ENCODE data around the gene SERPINA1.

Gene SERPINA1

GRCh38 chr14:94382716-94383596, 5.4 kb downstream of the SERPINA1 start:
- no peak for DNase-seq (ENCODE audit: low read depth)

- no peak for DNase-seq (ENCODE audit: low read depth)
Measured at GRCh38 chr14:94382099-94382715, 6.2 kb downstream of the SERPINA1 start.

- no peak for DNase-seq (ENCODE audit: low read depth)
Measured at GRCh38 chr14:94381149-94382030, 7.0 kb downstream of the SERPINA1 start.

GRCh38 chr14:94380225-94381148, 7.9 kb downstream of the SERPINA1 start:
- no peak for DNase-seq (ENCODE audit: low read depth)

GRCh38 chr14:94379291-94380224, 8.8 kb downstream of the SERPINA1 start:
- no peak for DNase-seq (ENCODE audit: low read depth)

- DNase-seq (ENCODE audit: low read depth): no peak
Measured at GRCh38 chr14:94378527-94379290, 9.7 kb downstream of the SERPINA1 start.

GRCh38 chr14:94377866-94378470, 10.4 kb downstream of the SERPINA1 start:
- no peak for DNase-seq (ENCODE audit: low read depth)

GRCh38 chr14:94376976-94377865, 11.2 kb downstream of the SERPINA1 start:
- no peak for DNase-seq (ENCODE audit: low read depth)

GRCh38 chr14:94376108-94376975, 12.1 kb downstream of the SERPINA1 start:
- no peak for DNase-seq (ENCODE audit: low read depth)

GRCh38 chr14:94375552-94376107, 12.8 kb downstream of the SERPINA1 start:
- DNase-seq (ENCODE audit: low read depth): no peak

GRCh38 chr14:94374749-94375260, 13.6 kb downstream of the SERPINA1 start:
- no peak for DNase-seq (ENCODE audit: low read depth)

GRCh38 chr14:94374116-94374515, 14.3 kb downstream of the SERPINA1 start:
- no peak for DNase-seq (ENCODE audit: low read depth)

- DNase-seq (ENCODE audit: low read depth): no peak
Measured at GRCh38 chr14:94373708-94374107, 14.7 kb downstream of the SERPINA1 start.

- no peak for DNase-seq (ENCODE audit: low read depth)
Measured at GRCh38 chr14:94372021-94372605, 16.3 kb downstream of the SERPINA1 start.

GRCh38 chr14:94370524-94370910, 17.9 kb downstream of the SERPINA1 start:
- DNase-seq (ENCODE audit: low read depth): no peak
